ENCODE data around the gene MAGI3. TPM values are rescaled to one million over a fixed set of nuclear protein-coding genes. Genes with fewer than 3 reads are reported as not detected.

The MAGI3 gene
- total RNA-seq (2014; rRNA removed): 7.2 and 10.7 TPM in 2 replicates
- percentile 58 among the genes with signal in this experiment for Bru-seq, nascent RNA
- percentile 52 among the genes with signal in this experiment for BruChase-seq, experiment 1, labeled RNA remaining after a 6-hour chase
- percentile 48 among the genes with signal in this experiment for BruChase-seq, experiment 2, labeled RNA remaining after a 2-hour chase
- long read RNA-seq, full-length matches to known transcripts: 13 of 17 reads
- long read RNA-seq, partial matches to known transcripts: 2 of 17 reads
- long read RNA-seq, other reads (novel, unspliced or antisense): 2 of 17 reads

DNA sequence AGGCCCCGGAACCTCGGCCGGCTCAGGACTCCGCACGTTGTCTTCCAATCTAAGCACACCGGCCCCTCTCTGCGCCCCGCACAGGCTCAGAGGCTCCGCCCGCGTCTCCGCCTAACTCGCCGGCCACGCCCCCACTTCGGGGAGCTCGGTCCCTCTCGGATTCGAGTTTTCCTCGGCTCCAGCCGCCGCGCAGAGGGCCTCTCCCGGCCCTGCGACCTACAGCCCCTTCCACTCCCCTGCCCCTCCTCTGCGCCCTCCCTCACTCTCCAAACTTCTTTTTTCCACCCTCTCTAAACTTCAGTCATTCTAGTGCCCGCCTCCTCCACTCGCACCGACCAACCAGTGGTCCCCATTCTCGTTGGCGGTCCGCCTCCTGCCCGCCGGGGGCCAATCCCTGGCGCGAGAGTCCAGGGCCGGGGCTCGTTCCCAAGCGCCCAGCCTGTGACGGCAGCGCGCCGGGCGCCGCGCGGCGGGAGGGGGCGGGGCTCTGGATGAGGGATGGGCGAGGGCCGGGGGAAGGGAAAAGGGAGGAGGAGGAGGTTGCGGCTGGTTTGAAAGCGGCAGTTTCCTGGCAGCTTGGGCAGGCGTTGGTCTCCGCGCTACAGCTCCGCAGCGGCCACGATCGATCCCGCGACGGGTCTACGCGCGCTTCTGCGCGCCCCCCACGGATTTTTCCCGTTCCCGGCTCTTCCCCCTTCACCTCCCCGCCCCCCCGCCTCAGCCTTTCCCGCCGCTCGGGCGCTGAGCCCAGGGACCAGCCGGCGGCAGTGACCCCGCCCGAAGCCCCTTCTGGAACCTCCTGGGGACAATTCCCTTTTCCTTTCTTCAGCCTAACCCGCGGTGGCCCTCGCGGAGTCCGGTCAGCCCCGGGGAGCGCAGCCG, at the start of gene MAGI3:
TSS of gene MAGI3 (plus strand) at position 563 of the 882 bp plus-strand sequence. CDS start 519 bp downstream, outside the sequence.
- Histone ChIP-seq H3K9ac (ENCODE audit: low read length) (peak within 1 kb of the TSS; percentile 71), H3K9me2 (replicated peaks; ENCODE audit: low read length) (no peaks in the 10 kb centered on the region), H3K4me1 (ENCODE audit: insufficient read depth, low read length) (peaks cover 37% of the 10 kb centered on the region), H4K20me1 (ENCODE audit: low read length) (0 out of 2 replicates have a peak, but pooled peaks cover 6% of the 10 kb centered on the region), H3K4me2 (ENCODE audit: low read length) (peak within 1 kb of the TSS; percentile 99), H3K27ac (ENCODE audit: low read length) (peak within 1 kb of the TSS; percentile 42), H3K36me3 (ENCODE audit: low read depth, low read length) (no peaks in the 10 kb centered on the region), H3K79me2 (ENCODE audit: low read length) (peaks cover 43% of the 10 kb centered on the region), H3K27me3 (ENCODE audit: low read length) (no peaks in the 10 kb centered on the region), H3K4me3 (ENCODE audit: low read length) (peak within 1 kb of the TSS; percentile 75), H2AFZ (ENCODE audit: low read length) (peak within 1 kb of the TSS; percentile 95), H3K9me3 (ENCODE audit: low read length) (no peaks in the 10 kb centered on the region), H3F3A (ENCODE audit: low read length, unreplicated experiment) (no peaks in the 10 kb centered on the region)
- peak; percentile 81 for ATAC-seq
- intact Hi-C loops (cut with micrococcal nuclease): loop anchor here (1.0 to 10.0 kb wide), 8 partner anchors 63 to 422 kb away; partner anchors contain the start of genes LRIG2 and RSBN1
- CTCF ChIA-PET: no interaction called here
- POLR2A ChIA-PET (ENCODE audit: unreplicated experiment): interaction anchor here (0.7 to 0.9 kb wide), 3 partner anchors 69 to 771 kb away, joined by 3 read pairs; partner anchors contain the start of gene ST7L
- no TSS peak for BruUV-seq (replicated peaks)
- TF ChIP-seq EZH2 (IDR thresholded peaks at IDR 0.05; ENCODE audit: low read length, unreplicated experiment) (no peak), EZH2phosphoT487 (IDR thresholded peaks at IDR 0.05; ENCODE audit: borderline replicate concordance, low read length) (no peak)
- TF ChIP-seq, protein P1, sequence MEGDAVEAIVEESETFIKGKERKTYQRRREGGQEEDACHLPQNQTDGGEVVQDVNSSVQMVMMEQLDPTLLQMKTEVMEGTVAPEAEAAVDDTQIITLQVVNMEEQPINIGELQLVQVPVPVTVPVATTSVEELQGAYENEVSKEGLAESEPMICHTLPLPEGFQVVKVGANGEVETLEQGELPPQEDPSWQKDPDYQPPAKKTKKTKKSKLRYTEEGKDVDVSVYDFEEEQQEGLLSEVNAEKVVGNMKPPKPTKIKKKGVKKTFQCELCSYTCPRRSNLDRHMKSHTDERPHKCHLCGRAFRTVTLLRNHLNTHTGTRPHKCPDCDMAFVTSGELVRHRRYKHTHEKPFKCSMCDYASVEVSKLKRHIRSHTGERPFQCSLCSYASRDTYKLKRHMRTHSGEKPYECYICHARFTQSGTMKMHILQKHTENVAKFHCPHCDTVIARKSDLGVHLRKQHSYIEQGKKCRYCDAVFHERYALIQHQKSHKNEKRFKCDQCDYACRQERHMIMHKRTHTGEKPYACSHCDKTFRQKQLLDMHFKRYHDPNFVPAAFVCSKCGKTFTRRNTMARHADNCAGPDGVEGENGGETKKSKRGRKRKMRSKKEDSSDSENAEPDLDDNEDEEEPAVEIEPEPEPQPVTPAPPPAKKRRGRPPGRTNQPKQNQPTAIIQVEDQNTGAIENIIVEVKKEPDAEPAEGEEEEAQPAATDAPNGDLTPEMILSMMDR (conservative IDR thresholded peaks at IDR 0.05; ENCODE audit: low read depth, low read length): no peak
- DNase-seq: peak; percentile 98

DNA sequence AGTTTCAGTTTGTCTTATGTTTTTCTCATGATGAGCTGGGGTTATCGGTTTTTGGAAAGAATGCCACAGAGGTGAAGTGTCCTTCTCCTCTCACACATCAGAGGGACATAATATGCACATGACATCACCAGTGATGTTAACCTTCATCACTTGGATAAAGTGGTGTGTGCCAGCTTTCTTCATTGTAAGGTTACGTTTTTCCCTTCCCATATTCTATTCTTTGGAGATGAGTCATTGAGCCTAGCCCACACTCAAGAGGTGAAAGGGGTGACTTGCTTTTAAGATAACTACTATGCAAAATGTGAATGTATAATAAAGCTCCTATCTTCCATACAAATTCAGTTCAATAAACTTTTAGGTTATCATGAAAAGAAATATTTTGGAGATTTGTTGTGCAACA, 36.7 kb upstream of the MAGI3 start:
- Histone ChIP-seq H3K36me3 (ENCODE audit: low read depth, low read length) (no peaks in the 10 kb centered on the region), H3K4me3 (ENCODE audit: low read length) (no peak overlapping the region), H3K79me2 (ENCODE audit: low read length) (no peaks in the 10 kb centered on the region), H3K4me2 (ENCODE audit: low read length) (no peak overlapping the region), H4K20me1 (ENCODE audit: low read length) (no peaks in the 10 kb centered on the region), H3F3A (ENCODE audit: low read length, unreplicated experiment) (no peaks in the 10 kb centered on the region), H3K4me1 (ENCODE audit: insufficient read depth, low read length) (no peaks in the 10 kb centered on the region; the same call in 1 of the 2 replicates), H3K27ac (ENCODE audit: low read length) (no peak overlapping the region), H3K27me3 (ENCODE audit: low read length) (no peaks in the 10 kb centered on the region), H3K9ac (ENCODE audit: low read length) (no peak overlapping the region), H3K9me3 (ENCODE audit: low read length) (no peaks in the 10 kb centered on the region), H3K9me2 (replicated peaks; ENCODE audit: low read length) (no peaks in the 10 kb centered on the region), H2AFZ (ENCODE audit: low read length) (no peak overlapping the region)
- ChIA-PET CTCF (no interaction called here), POLR2A (ENCODE audit: unreplicated experiment) (no interaction called here)
- DNase-seq: peak; percentile 30
- TF ChIP-seq EZH2phosphoT487 (IDR thresholded peaks at IDR 0.05; ENCODE audit: borderline replicate concordance, low read length): no peak
- TF ChIP-seq EZH2 (IDR thresholded peaks at IDR 0.05; ENCODE audit: low read length, unreplicated experiment): no peak
- intact Hi-C loops (cut with micrococcal nuclease): no loop called here
- ATAC-seq: no peak
- no TSS peak for BruUV-seq (replicated peaks)

DNA sequence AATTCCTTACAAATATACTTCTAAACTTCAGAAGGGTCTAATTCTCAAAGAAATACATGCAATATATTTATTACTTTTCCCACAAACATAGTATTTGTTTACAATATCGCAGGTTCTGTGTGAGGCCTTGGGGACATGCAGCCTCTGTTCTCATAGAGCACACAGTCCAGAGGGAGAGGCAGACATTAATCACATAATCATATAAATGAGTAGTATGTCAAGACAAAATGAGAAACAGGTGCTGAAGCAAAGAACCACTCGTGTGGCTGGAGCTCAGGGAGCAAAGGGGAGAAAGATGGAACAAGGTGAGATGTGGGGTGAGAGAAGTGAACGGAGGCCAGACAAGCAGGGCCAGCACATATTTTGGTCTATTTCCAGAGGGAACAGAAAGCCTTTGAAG, 26.4 kb upstream of the MAGI3 start:
- BruUV-seq (replicated peaks): no TSS peak

More for the DNA sequence above, 26.4 kb upstream of the MAGI3 start:
- Histone ChIP-seq H3K9me3 (ENCODE audit: low read length) (no peaks in the 10 kb centered on the region), H3K36me3 (ENCODE audit: low read depth, low read length) (no peaks in the 10 kb centered on the region), H2AFZ (ENCODE audit: low read length) (no peak overlapping the region), H3K4me3 (ENCODE audit: low read length) (no peak overlapping the region), H3K4me1 (ENCODE audit: insufficient read depth, low read length) (no peaks in the 10 kb centered on the region), H3K9me2 (replicated peaks; ENCODE audit: low read length) (no peaks in the 10 kb centered on the region), H3K9ac (ENCODE audit: low read length) (no peak overlapping the region), H3K27ac (ENCODE audit: low read length) (no peak overlapping the region), H3K27me3 (ENCODE audit: low read length) (no peaks in the 10 kb centered on the region), H3K79me2 (ENCODE audit: low read length) (no peaks in the 10 kb centered on the region), H3K4me2 (ENCODE audit: low read length) (no peak overlapping the region), H4K20me1 (ENCODE audit: low read length) (no peaks in the 10 kb centered on the region), H3F3A (ENCODE audit: low read length, unreplicated experiment) (no peaks in the 10 kb centered on the region)
- intact Hi-C loops (cut with micrococcal nuclease): no loop called here
- no peak for ATAC-seq
- TF ChIP-seq EZH2 (IDR thresholded peaks at IDR 0.05; ENCODE audit: low read length, unreplicated experiment) (no peak), EZH2phosphoT487 (IDR thresholded peaks at IDR 0.05; ENCODE audit: borderline replicate concordance, low read length) (no peak)
- TF ChIP-seq, protein P1 (conservative IDR thresholded peaks at IDR 0.05; ENCODE audit: low read depth, low read length): no peak
- no peak for DNase-seq
- CTCF ChIA-PET: no interaction called here
- POLR2A ChIA-PET (ENCODE audit: unreplicated experiment): no interaction called here

All from PC-3 (cell line).